HepG2 (cell line): ENCODE measurements around the gene UROS. TPM values are rescaled to one million over a fixed set of nuclear protein-coding genes. Genes with fewer than 3 reads are reported as not detected.

Source experiments
- IKZF1 ChIP-seq: fragments of 450-650 bp; IDR thresholded peaks from 2 replicates; pipeline ENCODE4 v1.7.1; 2016
- NR2F2 ChIP-seq: IDR thresholded peaks from 2 replicates; pipeline ENCODE4 v1.6.1; 2012; ENCODE audit warnings: low read depth, inconsistent platforms, borderline replicate concordance
- PRMT3 ChIP-seq: sonication (generic); formaldehyde crosslinking; IDR thresholded peaks from 2 replicates; pipeline ENCODE4 v1.8.1; 2022; ENCODE audit warnings: low read depth, mild to moderate bottlenecking, moderate library complexity, missing genetic modification reagents, borderline replicate concordance
- ZFP36 ChIP-seq: fragments of 150-350 bp; IDR thresholded peaks from 2 replicates; pipeline ENCODE4 v1.6.1; 2018; ENCODE audit warnings: borderline replicate concordance, low read length, low read depth; ENCODE audit not compliant: partially characterized antibody
- ZNF660 ChIP-seq: sonication (generic); formaldehyde crosslinking; IDR thresholded peaks from 2 replicates; pipeline ENCODE4 v1.5.1; 2020; ENCODE audit warnings: mild to moderate bottlenecking, low read depth, missing genetic modification reagents, borderline replicate concordance
- ZNF747 ChIP-seq: sonication (generic); formaldehyde crosslinking; IDR thresholded peaks from 2 replicates; pipeline ENCODE4 v1.8.1; 2023; ENCODE audit warnings: missing genetic modification reagents, mild to moderate bottlenecking, borderline replicate concordance
- polyA plus RNA-seq, 8 experiments: library from polyadenylated mRNA; depleted of rRNA in 3 of 8; stranded (reverse) in 7 of 8; unstranded in 1 of 8; fragments of >200 nt; fragmentation: Illumina TruSeq in 4 of 8; extraction: Trizol in 4 of 8; gene quantifications; 2 replicates each; pipeline versions ENCODE4 v1.2.1 to v1.2.3, GENCODE V29; 2011 to 2016; ENCODE audit warnings: low read depth in 4 of 8, missing spikeins in 1 of 8, mixed read lengths in 1 of 8; ENCODE audit not compliant: insufficient read depth in 1 of 8
- total RNA-seq, 5 experiments: library from RNA; depleted of rRNA; stranded (reverse); fragments of >200 nt; fragmentation: Illumina TruSeq; extraction: Trizol; gene quantifications; 2 replicates each; pipeline ENCODE4 v1.2.3, GENCODE V29; 2016; ENCODE audit warnings: low read depth in 1 of 5
- TF ChIP-seq, protein P1 (sequence below): sonication (generic); formaldehyde crosslinking; IDR thresholded peaks from 2 replicates; pipeline ENCODE4 v1.4.0; 2020; ENCODE audit warnings: missing genetic modification reagents, borderline replicate concordance
- TF ChIP-seq, protein P2 (sequence below): sonication (generic); formaldehyde crosslinking; IDR thresholded peaks from 2 replicates; pipeline ENCODE4 v1.4.0; 2020; ENCODE audit warnings: missing genetic modification reagents
- TF ChIP-seq, protein P3 (sequence below): sonication (generic); formaldehyde crosslinking; IDR thresholded peaks from 2 replicates; pipeline ENCODE4 v1.4.0; 2020; ENCODE audit warnings: mild to moderate bottlenecking, missing genetic modification reagents
- TF ChIP-seq, protein P4 (sequence below): sonication (generic); formaldehyde crosslinking; conservative IDR thresholded peaks from 2 replicates; pipeline ENCODE4 v1.4.0; 2020; ENCODE audit warnings: missing genetic modification reagents
- TF ChIP-seq, protein P5 (sequence below): sonication (generic); formaldehyde crosslinking; IDR thresholded peaks from 2 replicates; pipeline ENCODE4 v1.4.0; 2020; ENCODE audit warnings: missing genetic modification reagents
- TF ChIP-seq, protein P6 (sequence below): sonication (generic); formaldehyde crosslinking; IDR thresholded peaks from 2 replicates; pipeline ENCODE4 v1.4.0; 2020; ENCODE audit warnings: mild to moderate bottlenecking, missing genetic modification reagents, borderline replicate concordance
- TF ChIP-seq, protein P7 (sequence below): sonication (generic); formaldehyde crosslinking; IDR thresholded peaks from 2 replicates; pipeline ENCODE4 v1.5.1; 2020; ENCODE audit warnings: missing genetic modification reagents, mild to moderate bottlenecking, borderline replicate concordance

Gene UROS
- total and polyA plus RNA-seq, 2 of the 13 experiments (the other 11 are each of a cell fraction or from before 2014, with no cell fraction given), result 14.8 to 49.9 TPM

DNA sequence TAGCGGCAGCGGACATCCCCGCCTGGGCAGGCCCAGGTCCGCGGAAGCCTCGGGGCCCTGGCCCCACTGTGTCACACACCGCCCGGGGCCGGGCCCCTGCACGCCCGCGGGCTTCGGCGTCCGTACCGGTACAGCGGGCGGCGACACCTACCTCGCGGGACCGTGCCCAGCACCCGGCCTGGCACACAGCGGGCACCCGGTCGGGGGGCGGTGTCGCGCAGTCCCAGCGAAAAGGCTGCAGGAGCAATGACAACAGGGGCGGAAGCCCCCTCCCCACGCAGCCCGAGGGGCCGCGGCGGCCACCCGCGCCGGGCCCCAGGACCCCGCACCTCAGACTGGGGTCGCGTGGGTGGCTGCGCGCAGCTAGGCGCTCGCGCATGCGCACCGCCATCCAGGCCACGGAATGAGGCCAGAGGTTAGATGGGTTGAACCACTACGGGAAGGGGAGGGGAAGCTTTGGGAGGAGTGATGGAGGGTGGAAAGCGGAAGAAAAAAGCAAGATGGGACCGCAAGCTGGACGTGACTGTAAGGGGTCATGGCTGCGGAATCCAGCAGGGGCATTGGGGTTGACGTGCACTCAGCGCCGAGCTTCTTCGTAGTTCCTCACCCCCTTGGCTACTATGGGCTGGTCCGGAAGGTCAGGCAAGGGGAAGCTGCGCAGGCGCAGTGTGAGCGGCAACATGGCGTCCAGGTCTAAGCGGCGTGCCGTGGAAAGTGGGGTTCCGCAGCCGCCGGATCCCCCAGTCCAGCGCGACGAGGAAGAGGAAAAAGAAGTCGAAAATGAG, at the start of gene UROS, which contains the start of gene BCCIP (continued):
- TF ChIP-seq, protein P1, sequence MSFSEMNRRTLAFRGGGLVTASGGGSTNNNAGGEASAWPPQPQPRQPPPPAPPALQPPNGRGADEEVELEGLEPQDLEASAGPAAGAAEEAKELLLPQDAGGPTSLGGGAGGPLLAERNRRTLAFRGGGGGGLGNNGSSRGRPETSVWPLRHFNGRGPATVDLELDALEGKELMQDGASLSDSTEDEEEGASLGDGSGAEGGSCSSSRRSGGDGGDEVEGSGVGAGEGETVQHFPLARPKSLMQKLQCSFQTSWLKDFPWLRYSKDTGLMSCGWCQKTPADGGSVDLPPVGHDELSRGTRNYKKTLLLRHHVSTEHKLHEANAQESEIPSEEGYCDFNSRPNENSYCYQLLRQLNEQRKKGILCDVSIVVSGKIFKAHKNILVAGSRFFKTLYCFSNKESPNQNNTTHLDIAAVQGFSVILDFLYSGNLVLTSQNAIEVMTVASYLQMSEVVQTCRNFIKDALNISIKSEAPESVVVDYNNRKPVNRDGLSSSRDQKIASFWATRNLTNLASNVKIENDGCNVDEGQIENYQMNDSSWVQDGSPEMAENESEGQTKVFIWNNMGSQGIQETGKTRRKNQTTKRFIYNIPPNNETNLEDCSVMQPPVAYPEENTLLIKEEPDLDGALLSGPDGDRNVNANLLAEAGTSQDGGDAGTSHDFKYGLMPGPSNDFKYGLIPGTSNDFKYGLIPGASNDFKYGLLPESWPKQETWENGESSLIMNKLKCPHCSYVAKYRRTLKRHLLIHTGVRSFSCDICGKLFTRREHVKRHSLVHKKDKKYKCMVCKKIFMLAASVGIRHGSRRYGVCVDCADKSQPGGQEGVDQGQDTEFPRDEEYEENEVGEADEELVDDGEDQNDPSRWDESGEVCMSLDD (CRISPR knock-in tag), result peak; percentile 92; the same call in 1 of the 2 replicates
- TF ChIP-seq, protein P2, sequence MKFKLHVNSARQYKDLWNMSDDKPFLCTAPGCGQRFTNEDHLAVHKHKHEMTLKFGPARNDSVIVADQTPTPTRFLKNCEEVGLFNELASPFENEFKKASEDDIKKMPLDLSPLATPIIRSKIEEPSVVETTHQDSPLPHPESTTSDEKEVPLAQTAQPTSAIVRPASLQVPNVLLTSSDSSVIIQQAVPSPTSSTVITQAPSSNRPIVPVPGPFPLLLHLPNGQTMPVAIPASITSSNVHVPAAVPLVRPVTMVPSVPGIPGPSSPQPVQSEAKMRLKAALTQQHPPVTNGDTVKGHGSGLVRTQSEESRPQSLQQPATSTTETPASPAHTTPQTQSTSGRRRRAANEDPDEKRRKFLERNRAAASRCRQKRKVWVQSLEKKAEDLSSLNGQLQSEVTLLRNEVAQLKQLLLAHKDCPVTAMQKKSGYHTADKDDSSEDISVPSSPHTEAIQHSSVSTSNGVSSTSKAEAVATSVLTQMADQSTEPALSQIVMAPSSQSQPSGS (CRISPR knock-in tag), result 0 out of 2 replicates have a peak, but pooled peaks have one; percentile 23
- TF ChIP-seq PRMT3 (CRISPR knock-in tag) (no peak), ZFP36 (no peak), NR2F2 (0 out of 2 replicates have a peak, but pooled peaks have one; percentile 16), ZNF747 (CRISPR knock-in tag) (no peak), IKZF1 (no peak), ZNF660 (no peak)
- TF ChIP-seq, protein P3, sequence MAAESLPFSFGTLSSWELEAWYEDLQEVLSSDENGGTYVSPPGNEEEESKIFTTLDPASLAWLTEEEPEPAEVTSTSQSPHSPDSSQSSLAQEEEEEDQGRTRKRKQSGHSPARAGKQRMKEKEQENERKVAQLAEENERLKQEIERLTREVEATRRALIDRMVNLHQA (CRISPR knock-in tag), result no peak
- TF ChIP-seq, protein P4, sequence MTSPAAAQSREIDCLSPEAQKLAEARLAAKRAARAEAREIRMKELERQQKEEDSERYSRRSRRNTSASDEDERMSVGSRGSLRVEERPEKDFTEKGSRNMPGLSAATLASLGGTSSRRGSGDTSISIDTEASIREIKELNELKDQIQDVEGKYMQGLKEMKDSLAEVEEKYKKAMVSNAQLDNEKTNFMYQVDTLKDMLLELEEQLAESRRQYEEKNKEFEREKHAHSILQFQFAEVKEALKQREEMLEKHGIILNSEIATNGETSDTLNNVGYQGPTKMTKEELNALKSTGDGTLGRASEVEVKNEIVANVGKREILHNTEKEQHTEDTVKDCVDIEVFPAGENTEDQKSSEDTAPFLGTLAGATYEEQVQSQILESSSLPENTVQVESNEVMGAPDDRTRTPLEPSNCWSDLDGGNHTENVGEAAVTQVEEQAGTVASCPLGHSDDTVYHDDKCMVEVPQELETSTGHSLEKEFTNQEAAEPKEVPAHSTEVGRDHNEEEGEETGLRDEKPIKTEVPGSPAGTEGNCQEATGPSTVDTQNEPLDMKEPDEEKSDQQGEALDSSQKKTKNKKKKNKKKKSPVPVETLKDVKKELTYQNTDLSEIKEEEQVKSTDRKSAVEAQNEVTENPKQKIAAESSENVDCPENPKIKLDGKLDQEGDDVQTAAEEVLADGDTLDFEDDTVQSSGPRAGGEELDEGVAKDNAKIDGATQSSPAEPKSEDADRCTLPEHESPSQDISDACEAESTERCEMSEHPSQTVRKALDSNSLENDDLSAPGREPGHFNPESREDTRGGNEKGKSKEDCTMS (CRISPR knock-in tag), result no peak
- TF ChIP-seq, protein P5, sequence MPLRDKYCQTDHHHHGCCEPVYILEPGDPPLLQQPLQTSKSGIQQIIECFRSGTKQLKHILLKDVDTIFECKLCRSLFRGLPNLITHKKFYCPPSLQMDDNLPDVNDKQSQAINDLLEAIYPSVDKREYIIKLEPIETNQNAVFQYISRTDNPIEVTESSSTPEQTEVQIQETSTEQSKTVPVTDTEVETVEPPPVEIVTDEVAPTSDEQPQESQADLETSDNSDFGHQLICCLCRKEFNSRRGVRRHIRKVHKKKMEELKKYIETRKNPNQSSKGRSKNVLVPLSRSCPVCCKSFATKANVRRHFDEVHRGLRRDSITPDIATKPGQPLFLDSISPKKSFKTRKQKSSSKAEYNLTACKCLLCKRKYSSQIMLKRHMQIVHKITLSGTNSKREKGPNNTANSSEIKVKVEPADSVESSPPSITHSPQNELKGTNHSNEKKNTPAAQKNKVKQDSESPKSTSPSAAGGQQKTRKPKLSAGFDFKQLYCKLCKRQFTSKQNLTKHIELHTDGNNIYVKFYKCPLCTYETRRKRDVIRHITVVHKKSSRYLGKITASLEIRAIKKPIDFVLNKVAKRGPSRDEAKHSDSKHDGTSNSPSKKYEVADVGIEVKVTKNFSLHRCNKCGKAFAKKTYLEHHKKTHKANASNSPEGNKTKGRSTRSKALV (CRISPR knock-in tag), result peak; percentile 66; the same call in 1 of the 2 replicates
- TF ChIP-seq, protein P6, sequence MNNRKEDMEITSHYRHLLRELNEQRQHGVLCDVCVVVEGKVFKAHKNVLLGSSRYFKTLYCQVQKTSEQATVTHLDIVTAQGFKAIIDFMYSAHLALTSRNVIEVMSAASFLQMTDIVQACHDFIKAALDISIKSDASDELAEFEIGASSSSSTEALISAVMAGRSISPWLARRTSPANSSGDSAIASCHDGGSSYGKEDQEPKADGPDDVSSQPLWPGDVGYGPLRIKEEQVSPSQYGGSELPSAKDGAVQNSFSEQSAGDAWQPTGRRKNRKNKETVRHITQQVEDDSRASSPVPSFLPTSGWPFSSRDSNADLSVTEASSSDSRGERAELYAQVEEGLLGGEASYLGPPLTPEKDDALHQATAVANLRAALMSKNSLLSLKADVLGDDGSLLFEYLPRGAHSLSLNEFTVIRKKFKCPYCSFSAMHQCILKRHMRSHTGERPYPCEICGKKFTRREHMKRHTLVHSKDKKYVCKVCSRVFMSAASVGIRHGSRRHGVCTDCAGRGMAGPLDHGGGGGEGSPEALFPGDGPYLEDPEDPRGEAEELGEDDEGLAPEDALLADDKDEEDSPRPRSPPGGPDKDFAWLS (CRISPR knock-in tag), result no peak
- TF ChIP-seq, protein P7, sequence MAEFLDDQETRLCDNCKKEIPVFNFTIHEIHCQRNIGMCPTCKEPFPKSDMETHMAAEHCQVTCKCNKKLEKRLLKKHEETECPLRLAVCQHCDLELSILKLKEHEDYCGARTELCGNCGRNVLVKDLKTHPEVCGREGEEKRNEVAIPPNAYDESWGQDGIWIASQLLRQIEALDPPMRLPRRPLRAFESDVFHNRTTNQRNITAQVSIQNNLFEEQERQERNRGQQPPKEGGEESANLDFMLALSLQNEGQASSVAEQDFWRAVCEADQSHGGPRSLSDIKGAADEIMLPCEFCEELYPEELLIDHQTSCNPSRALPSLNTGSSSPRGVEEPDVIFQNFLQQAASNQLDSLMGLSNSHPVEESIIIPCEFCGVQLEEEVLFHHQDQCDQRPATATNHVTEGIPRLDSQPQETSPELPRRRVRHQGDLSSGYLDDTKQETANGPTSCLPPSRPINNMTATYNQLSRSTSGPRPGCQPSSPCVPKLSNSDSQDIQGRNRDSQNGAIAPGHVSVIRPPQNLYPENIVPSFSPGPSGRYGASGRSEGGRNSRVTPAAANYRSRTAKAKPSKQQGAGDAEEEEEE (CRISPR knock-in tag), result no peak
